B cell (primary cell): Measurements from ENCODE around the gene SLC13A3. TPM values are rescaled to one million over a fixed set of nuclear protein-coding genes. Genes with fewer than 3 reads are reported as not detected.

Experiments used
- ATAC-seq: fragments of 200-7000 bp; cut with Tn5 transposase; one replicate; pipeline ENCODE4 v1.10.0; 2021; ENCODE audit warnings: low read depth, mild to moderate bottlenecking, moderate number of reproducible peaks, moderate library complexity
- CTCF ChIA-PET: fragments of 350-600 bp; sonication (Branson Sonifier 250); formaldehyde crosslinking; loops from one replicate; lab custom pipeline; 2021; ENCODE audit warnings: antibody characterized with exemption, inconsistent platforms; lab: Charles Lee
- POLR2A ChIA-PET: fragments of 350-600 bp; sonication (Branson Sonifier 250); formaldehyde crosslinking; loops from one replicate; lab custom pipeline; 2021; ENCODE audit warnings: antibody characterized with exemption; lab: Charles Lee
- DNase-seq: peaks from one replicate; pipeline ENCODE4 v3.0.0; 2013
- H2AFZ ChIP-seq: 2 replicates; pipeline ENCODE4 v1.6.1; 2012; ENCODE audit warnings: mild to moderate bottlenecking, low read depth, low read length; ENCODE audit not compliant: insufficient read depth, poor library complexity, severe bottlenecking
- H3K27ac ChIP-seq, 2 donors: 1 replicate in 1 of 2; 2 replicates in 1 of 2; pipeline ENCODE4 v1.5.1; 2012 to 2013; ENCODE audit warnings: low read length in 2 of 2, mild to moderate bottlenecking in 2 of 2, moderate library complexity in 1 of 2
- H3K27me3 ChIP-seq, 4 experiments: fragments of 200-600 bp in 1 of 4; sonication (generic) in 1 of 4; replicated peaks in 1 of 4; 1 replicate in 2 of 4; 2 replicates in 2 of 4; pipeline versions ENCODE4 v1.6.1 to v1.7.0; 2013 to 2016; ENCODE audit warnings: low read length in 3 of 4, mild to moderate bottlenecking in 2 of 4, mixed read lengths in 1 of 4, moderate library complexity in 1 of 4; ENCODE audit not compliant: insufficient read depth in 4 of 4, control insufficient read depth in 3 of 4; ENCODE audit errors: control extremely low read depth in 1 of 4
- H3K36me3 ChIP-seq, 2 experiments: replicated peaks in 1 of 2; 1 replicate in 1 of 2; 2 replicates in 1 of 2; pipeline versions ENCODE4 v1.6.1 to v1.7.1; 2013; ENCODE audit warnings: low read length in 1 of 2; ENCODE audit not compliant: insufficient read depth in 2 of 2, control insufficient read depth in 1 of 2; ENCODE audit errors: control extremely low read depth in 1 of 2, extremely low read depth in 1 of 2
- H3K4me1 ChIP-seq, 2 donors: fragments of 200-600 bp in 1 of 2; sonication (generic) in 1 of 2; 1 replicate in 1 of 2; 2 replicates in 1 of 2; pipeline versions ENCODE4 v1.5.1 to v1.6.1; 2013 to 2017; ENCODE audit warnings: low read length in 2 of 2; ENCODE audit not compliant: control insufficient read depth in 2 of 2, insufficient read depth in 2 of 2
- H3K4me2 ChIP-seq: replicated peaks from 2 replicates; pipeline ENCODE3; 2012; ENCODE audit warnings: mild to moderate bottlenecking, low read depth, low read length; ENCODE audit not compliant: poor library complexity, severe bottlenecking
- H3K4me3 ChIP-seq, 5 experiments: fragments of 200-600 bp in 1 of 5; sonication (generic) in 1 of 5; 1 replicate in 3 of 5; 2 replicates in 2 of 5; pipeline versions ENCODE4 v1.5.1 to v1.7.0; 2011 to 2016; ENCODE audit warnings: low read length in 4 of 5, mild to moderate bottlenecking in 4 of 5, low read depth in 2 of 5, control low read depth in 1 of 5, moderate library complexity in 1 of 5; ENCODE audit not compliant: insufficient read depth in 1 of 5; ENCODE audit errors: control extremely low read depth in 1 of 5, extremely low read depth in 1 of 5
- H3K79me2 ChIP-seq: fragments of 200-600 bp; sonication (generic); one replicate; pipeline ENCODE4 v1.6.0; 2016; ENCODE audit warnings: low read length; ENCODE audit not compliant: control insufficient read depth, insufficient read depth
- H3K9ac ChIP-seq: fragments of 200-600 bp; sonication (generic); 2 replicates; pipeline ENCODE4 v1.6.1; 2017; ENCODE audit warnings: mild to moderate bottlenecking, low read length, moderate library complexity
- H3K9me3 ChIP-seq, 3 donors: one replicate each; pipeline versions ENCODE4 v1.6.1 to v1.7.1; 2013; ENCODE audit warnings: low read length in 2 of 3; ENCODE audit not compliant: control insufficient read depth in 2 of 3, insufficient read depth in 1 of 3; ENCODE audit errors: control extremely low read depth in 1 of 3
- H4K20me1 ChIP-seq: 2 replicates; pipeline ENCODE4 v1.6.0; 2012; ENCODE audit warnings: mild to moderate bottlenecking, low read length; ENCODE audit not compliant: insufficient read depth, control insufficient read depth, poor library complexity, severe bottlenecking
- H3K27ac Mint-ChIP-seq: one replicate; pipeline ENCODE4 v1.8.0; 2021; ENCODE audit warnings: mixed read lengths
- H3K27me3 Mint-ChIP-seq: one replicate; pipeline ENCODE4 v1.8.0; 2021; ENCODE audit warnings: mixed read lengths
- H3K4me1 Mint-ChIP-seq: one replicate; pipeline ENCODE4 v1.8.0; 2021; ENCODE audit warnings: mixed read lengths
- H3K4me3 Mint-ChIP-seq: one replicate; pipeline ENCODE4 v1.8.0; 2021; ENCODE audit warnings: mixed read lengths
- H3K9me3 Mint-ChIP-seq: one replicate; pipeline ENCODE4 v1.8.0; 2022; ENCODE audit warnings: mixed read lengths; ENCODE audit not compliant: insufficient read depth
- CTCF ChIP-seq: fragments of 200-600 bp; IDR thresholded peaks from one replicate; pipeline ENCODE4 v1.8.0; 2022; ENCODE audit warnings: antibody characterized with exemption, mild to moderate bottlenecking
- EZH2 ChIP-seq: IDR thresholded peaks from 2 replicates; pipeline ENCODE4 v1.6.1; 2012; ENCODE audit warnings: borderline replicate concordance, low read depth, mild to moderate bottlenecking, moderate library complexity, low read length; ENCODE audit not compliant: insufficient read depth, poor library complexity, severe bottlenecking
- WGBS: methylation state at CpG from one replicate; pipeline ENCODE4 v1.1.5; 2013; ENCODE audit warnings: missing lambda C conversion rate; ENCODE audit not compliant: insufficient coverage; 5-methylcytosine and 5-hydroxymethylcytosine counted together
- intact Hi-C: fragments of 100-400 bp; cut with micrococcal nuclease; formaldehyde crosslinking; loops from one replicate; pipeline ENCODE4 v1.10.0; 2022
- polyA plus RNA-seq: library from polyadenylated mRNA; depleted of rRNA; stranded (reverse); fragments of >200 nt; gene quantifications from 2 replicates; pipeline ENCODE4 v1.2.3, GENCODE V29; 2012
- total RNA-seq, 2 donors: library from RNA; stranded (reverse); fragments of 120-200 nt in 1 of 2; gene quantifications; 1 replicate in 1 of 2; 2 replicates in 1 of 2; pipeline versions ENCODE4 v1.2.3 to v1.2.4, GENCODE V29; 2013 to 2022

Gene SLC13A3
- total and polyA plus RNA-seq, 2 donors (not counting 1 experiment from before 2014, with no cell fraction given), result 0.09 to 0.20 TPM

GRCh38 chr20:46609043-46609442 is 42.2 kb downstream of the SLC13A3 start:
- WGBS, result no CpG with 5 or more reads among the region's 4 CpGs
- H3K9me3 ChIP-seq, result peaks cover 0 to 3% (median 0%) of the 10 kb centered on the region in 3 donors
- ATAC-seq, result no peak
- no peak overlapping the region for H3K4me2 ChIP-seq
- no peak overlapping the region for H3K9ac ChIP-seq
- no peak overlapping the region for H3K4me3 ChIP-seq
- H3K4me1 ChIP-seq, result no peaks in the 10 kb centered on the region
- Mint-ChIP-seq H3K27ac (no peak overlapping the region), H3K9me3 (no peaks in the 10 kb centered on the region), H3K4me1 (no peaks in the 10 kb centered on the region), H3K27me3 (peaks cover 14% of the 10 kb centered on the region), H3K4me3 (no peak overlapping the region)
- no peak overlapping the region for H2AFZ ChIP-seq
- intact Hi-C loops, result no loop called here
- no peaks in the 10 kb centered on the region for H3K36me3 ChIP-seq
- POLR2A ChIA-PET, result no interaction called here
- no peaks in the 10 kb centered on the region for H3K79me2 ChIP-seq
- DNase-seq, result no peak
- CTCF ChIA-PET, result interaction anchor here (0.6 kb wide), 1 partner anchor 48 kb away, joined by 3 read pairs; no protein-coding TSS in a partner anchor
- H3K27ac ChIP-seq, result no peak overlapping the region
- H4K20me1 ChIP-seq, result no peaks in the 10 kb centered on the region
- H3K27me3 ChIP-seq, result peaks cover 0 to 5% (median 0%) of the 10 kb centered on the region in 4 experiments
- TF ChIP-seq CTCF (no peak), EZH2 (no peak)

- Histone ChIP-seq H3K4me3 (no peak overlapping the region), H3K36me3 (no peaks in the 10 kb centered on the region), H3K4me2 (no peak overlapping the region), H3K79me2 (no peaks in the 10 kb centered on the region), H2AFZ (no peak overlapping the region), H3K9ac (no peak overlapping the region), H3K27me3 (peaks cover 0 to 5% (median 0%) of the 10 kb centered on the region in 4 experiments), H3K9me3 (peaks cover 0 to 3% (median 0%) of the 10 kb centered on the region in 3 donors), H4K20me1 (no peaks in the 10 kb centered on the region), H3K27ac (no peak overlapping the region), H3K4me1 (no peaks in the 10 kb centered on the region)
- POLR2A ChIA-PET, result no interaction called here
- intact Hi-C loops, result no loop called here
- Mint-ChIP-seq H3K27me3 (peaks cover 11% of the 10 kb centered on the region), H3K9me3 (no peaks in the 10 kb centered on the region), H3K27ac (no peak overlapping the region), H3K4me3 (no peak overlapping the region), H3K4me1 (no peaks in the 10 kb centered on the region)
- no peak for ATAC-seq
- TF ChIP-seq CTCF (no peak), EZH2 (no peak)
- DNase-seq, result no peak
- 100% methylated on average over 3 of the region's 8 CpGs for WGBS
- CTCF ChIA-PET, result no interaction called here
Observed at GRCh38 chr20:46607849-46608497, 43.3 kb downstream of the SLC13A3 start.
